ENCODE data around the gene COL23A1.

- TF ChIP-seq CTCF (IDR thresholded peaks at IDR 0.05; ENCODE audit: poor library complexity) (no peak), EZH2 (IDR thresholded peaks at IDR 0.05; ENCODE audit: borderline replicate concordance) (no peak)
Observed at GRCh38 chr5:178319541-178320041, 270.6 kb downstream of the COL23A1 start.

Measured in hepatocyte (in vitro differentiated cells).